ENCODE measurements around the gene UQCR11.

UQCR11 gene

GRCh38 chr19:1590641-1591397, 14.4 kb downstream of the UQCR11 start:
- no peak for DNase-seq (ENCODE audit: low read depth)

- DNase-seq (ENCODE audit: low read depth): no peak
Observed at GRCh38 chr19:1587872-1588271, 17.4 kb downstream of the UQCR11 start.

GRCh38 chr19:1585243-1585580, 20.1 kb downstream of the UQCR11 start:
- DNase-seq (ENCODE audit: low read depth): no peak

GRCh38 chr19:1584500-1585242, 20.6 kb downstream of the UQCR11 start:
- DNase-seq (ENCODE audit: low read depth): no peak

- DNase-seq (ENCODE audit: low read depth): no peak
Observed at GRCh38 chr19:1582201-1582600, 23.1 kb downstream of the UQCR11 start.

GRCh38 chr19:1580957-1581356, 24.3 kb downstream of the UQCR11 start:
- DNase-seq (ENCODE audit: low read depth): no peak

- DNase-seq (ENCODE audit: low read depth): no peak
Observed at GRCh38 chr19:1580382-1580781, 24.9 kb downstream of the UQCR11 start.

GRCh38 chr19:1579222-1579621, 26.0 kb downstream of the UQCR11 start:
- DNase-seq (ENCODE audit: low read depth): no peak

GRCh38 chr19:1577929-1578618, 27.2 kb downstream of the UQCR11 start:
- DNase-seq (ENCODE audit: low read depth): no peak

- no peak for DNase-seq (ENCODE audit: low read depth)
Observed at GRCh38 chr19:1577090-1577928, 28.0 kb downstream of the UQCR11 start.

GRCh38 chr19:1576242-1577089, 28.8 kb downstream of the UQCR11 start:
- DNase-seq (ENCODE audit: low read depth): no peak

GRCh38 chr19:1575323-1576241, 29.7 kb downstream of the UQCR11 start:
- no peak for DNase-seq (ENCODE audit: low read depth)

GRCh38 chr19:1574354-1575136, 30.7 kb downstream of the UQCR11 start:
- no peak for DNase-seq (ENCODE audit: low read depth)

GRCh38 chr19:1572795-1573194, 32.5 kb downstream of the UQCR11 start:
- no peak for DNase-seq (ENCODE audit: low read depth)

- no peak for DNase-seq (ENCODE audit: low read depth)
Observed at GRCh38 chr19:1571358-1571757, 33.9 kb downstream of the UQCR11 start.

GRCh38 chr19:1570836-1571235, 34.4 kb downstream of the UQCR11 start:
- no peak for DNase-seq (ENCODE audit: low read depth)

- DNase-seq (ENCODE audit: low read depth): no peak
Observed at GRCh38 chr19:1569997-1570396, 35.3 kb downstream of the UQCR11 start.

- peak; percentile 64 for DNase-seq (ENCODE audit: low read depth)
Observed at GRCh38 chr19:1568320-1569019, 36.8 kb downstream of the UQCR11 start, which contains the start of gene MEX3D. Gene MEX3D, minus strand, starts transcription at chr19:1568325. Its CDS starts 267 bp downstream, at chr19:1568058.

GRCh38 chr19:1567848-1568227, 37.4 kb downstream of the UQCR11 start:
- no peak for DNase-seq (ENCODE audit: low read depth)

All from stimulated activated CD8-positive, alpha-beta memory T cell treated with anti-CD3 and anti-CD28 coated beads, Interleukin-7, amount 100 ng/mL, for 24 hours (primary cell).